ENCODE measurements around the gene TEPSIN. TPM values are rescaled to one million over a fixed set of nuclear protein-coding genes. Genes with fewer than 3 reads are reported as not detected.

The TEPSIN gene
- total RNA-seq, 2 donors from 2014 or later: 12.3 to 14.3 TPM

DNA sequence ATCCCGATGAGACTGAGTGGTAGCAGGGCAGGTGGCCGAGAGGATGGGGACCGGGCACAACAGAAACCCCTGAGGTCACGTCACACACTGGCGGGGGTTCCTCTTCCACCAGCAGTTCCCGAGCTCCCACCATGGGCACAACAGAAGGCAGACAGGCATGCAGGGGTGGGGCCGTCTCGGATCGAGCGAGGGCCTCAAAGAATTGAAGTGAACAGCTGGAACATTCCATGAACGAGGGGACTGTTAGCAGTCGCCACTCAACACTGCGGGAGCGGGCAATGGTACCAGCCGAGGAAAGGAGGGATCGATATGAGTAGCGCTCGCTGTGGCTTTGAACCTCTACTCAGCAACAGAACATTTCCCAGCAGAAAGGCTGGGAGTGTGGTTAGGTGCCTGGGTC lies 21.4 kb downstream of the TEPSIN start:
- TF ChIP-seq CTCF (IDR thresholded peaks at IDR 0.05): no peak
- Histone ChIP-seq H3K27me3 (no peaks in the 10 kb centered on the region), H3K4me1 (peaks cover 0 to 14% of the 10 kb centered on the region in 2 donors), H3K9me3 (no peaks in the 10 kb centered on the region), H3K4me3 (no peak overlapping the region), H3K36me3 (no peaks in the 10 kb centered on the region), H3K27ac (no peak overlapping the region)
- no peak for DNase-seq (ENCODE audit: low spot score)

GRCh38 chr17:81213978-81214377 lies 24.9 kb downstream of the TEPSIN start:
- no peak overlapping the region for H3K27ac ChIP-seq
- DNase-seq (ENCODE audit: low spot score): no peak
- no peaks in the 10 kb centered on the region for H3K27me3 ChIP-seq
- H3K4me1 ChIP-seq: no peaks in the 10 kb centered on the region
- no peak for TF ChIP-seq CTCF (IDR thresholded peaks at IDR 0.05)
- no peaks in the 10 kb centered on the region for H3K9me3 ChIP-seq
- no peak overlapping the region for H3K4me3 ChIP-seq
- H3K36me3 ChIP-seq: no peaks in the 10 kb centered on the region

DNA sequence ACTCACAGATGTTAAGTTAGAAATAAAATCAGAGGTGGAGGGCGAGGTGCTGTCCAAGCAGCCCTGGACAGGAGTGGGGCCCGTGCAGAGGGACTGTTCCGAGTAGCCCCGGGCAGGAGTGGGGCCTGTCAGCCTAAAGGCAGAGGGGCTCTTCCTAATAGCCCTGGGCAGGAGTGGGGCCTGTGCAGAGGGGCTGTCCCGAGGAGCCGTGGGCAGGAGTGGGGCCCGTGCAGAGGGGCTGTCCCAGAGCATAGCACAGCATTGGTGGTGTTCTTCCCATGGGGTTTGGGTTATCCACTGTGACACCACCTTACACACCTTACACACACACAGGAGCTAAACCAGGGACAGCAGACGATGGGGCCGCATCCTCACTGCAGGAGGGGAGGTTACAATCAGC lies 26.5 kb downstream of the TEPSIN start:
- H3K9me3 ChIP-seq: no peaks in the 10 kb centered on the region
- no peak for DNase-seq (ENCODE audit: low spot score)
- H3K4me1 ChIP-seq: no peaks in the 10 kb centered on the region
- no peaks in the 10 kb centered on the region for H3K36me3 ChIP-seq
- no peaks in the 10 kb centered on the region for H3K27me3 ChIP-seq
- no peak overlapping the region for H3K4me3 ChIP-seq
- H3K27ac ChIP-seq: no peak overlapping the region
- no peak for TF ChIP-seq CTCF (IDR thresholded peaks at IDR 0.05)

DNA sequence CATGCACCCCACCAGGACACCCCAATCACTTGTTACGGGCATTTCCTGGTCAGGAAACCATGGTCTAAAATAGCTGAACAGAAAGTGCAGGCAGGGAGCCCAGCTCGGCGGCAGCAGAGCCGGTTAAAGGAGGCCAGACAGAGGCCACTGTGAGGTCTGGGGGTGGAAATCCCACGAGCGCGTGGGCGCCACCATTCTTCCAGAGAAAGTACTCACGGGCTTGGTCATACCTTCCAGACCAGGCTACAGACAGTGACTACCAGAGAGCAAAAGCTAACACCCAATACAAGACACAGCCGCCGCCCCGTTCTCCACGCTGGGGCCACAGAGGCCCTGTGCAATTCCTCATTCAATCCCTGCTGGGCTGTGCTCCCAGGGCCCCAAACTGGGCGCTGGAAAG lies 28.0 kb downstream of the TEPSIN start:
- Histone ChIP-seq H3K27ac (no peak overlapping the region), H3K36me3 (no peaks in the 10 kb centered on the region), H3K9me3 (no peaks in the 10 kb centered on the region), H3K4me3 (no peak overlapping the region), H3K27me3 (no peaks in the 10 kb centered on the region), H3K4me1 (no peaks in the 10 kb centered on the region)
- no peak for TF ChIP-seq CTCF (IDR thresholded peaks at IDR 0.05)
- DNase-seq (ENCODE audit: low spot score): no peak

DNA sequence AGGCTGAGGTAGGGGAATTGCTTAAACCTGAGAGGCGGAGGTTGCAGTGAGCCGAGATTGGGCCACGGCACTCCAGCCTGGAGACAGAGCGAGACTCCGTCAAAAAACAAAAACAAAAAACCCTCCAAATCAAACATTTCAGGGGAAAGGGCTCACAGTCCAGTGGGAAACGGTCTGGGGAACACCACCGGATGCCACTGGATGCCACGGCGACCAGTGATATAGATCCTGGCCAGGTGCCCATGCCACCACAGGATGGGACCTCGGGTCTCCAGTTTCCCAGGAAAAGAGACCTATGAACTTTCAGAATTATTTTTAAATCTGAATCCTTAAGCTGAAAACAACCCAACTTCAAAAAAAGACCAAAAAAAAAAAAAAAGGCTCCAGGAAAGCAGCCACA lies 28.4 kb downstream of the TEPSIN start:
- no peaks in the 10 kb centered on the region for H3K9me3 ChIP-seq
- no peaks in the 10 kb centered on the region for H3K27me3 ChIP-seq
- H3K36me3 ChIP-seq: no peaks in the 10 kb centered on the region
- no peaks in the 10 kb centered on the region for H3K4me1 ChIP-seq
- DNase-seq (ENCODE audit: low spot score): no peak
- no peak overlapping the region for H3K4me3 ChIP-seq
- no peak overlapping the region for H3K27ac ChIP-seq
- TF ChIP-seq CTCF (IDR thresholded peaks at IDR 0.05): no peak

GRCh38 chr17:81209141-81209540 lies 29.7 kb downstream of the TEPSIN start:
- no peak for DNase-seq (ENCODE audit: low spot score)
- Histone ChIP-seq H3K9me3 (no peaks in the 10 kb centered on the region), H3K4me3 (no peak overlapping the region), H3K36me3 (no peaks in the 10 kb centered on the region), H3K27me3 (no peaks in the 10 kb centered on the region), H3K4me1 (no peaks in the 10 kb centered on the region), H3K27ac (no peak overlapping the region)
- TF ChIP-seq CTCF (IDR thresholded peaks at IDR 0.05): no peak

Measured in right atrium auricular region (tissue), 2 donors.